CD4-positive, alpha-beta T cell treated with Interleukin-17A for 1 hour (primary cell): ENCODE results near the gene RASL11A.
"Not testable (repeated sequence)": the region's sequence is repeated elsewhere in the genome, so short reads cannot be mapped to it uniquely, and the experiment has no call there.

Source experiments
- DNase-seq: peaks from one replicate; pipeline ENCODE4 v3.0.0-alpha.2; 2020

RASL11A gene

DNA sequence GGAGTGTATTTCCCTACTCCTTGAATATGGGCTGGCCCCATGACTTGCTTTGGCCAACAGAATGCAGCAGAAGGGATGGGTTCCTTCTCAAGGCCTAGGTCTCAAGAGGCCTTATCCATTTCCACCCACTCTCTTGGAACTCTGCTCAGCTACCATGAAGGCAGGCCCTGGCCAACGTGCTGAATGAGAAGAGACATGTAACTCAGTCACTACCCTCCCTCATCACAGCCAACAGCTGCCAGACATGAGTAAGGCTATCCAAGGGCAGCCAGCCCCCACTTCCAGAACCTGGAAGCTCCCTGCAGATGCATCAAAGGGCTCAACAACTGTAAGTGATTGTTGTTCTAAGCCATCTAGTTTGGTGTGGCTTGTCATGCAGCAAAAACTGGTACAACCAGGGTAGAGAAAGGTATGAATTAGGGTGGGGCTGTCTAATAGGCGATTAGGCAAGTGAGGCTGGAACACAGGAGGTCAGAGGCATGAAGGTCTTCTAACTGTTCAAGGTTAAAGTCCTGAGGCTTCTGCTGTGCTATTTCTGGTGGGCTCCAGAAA lies 1.4 kb upstream of the RASL11A start:
- no peak for DNase-seq

DNA sequence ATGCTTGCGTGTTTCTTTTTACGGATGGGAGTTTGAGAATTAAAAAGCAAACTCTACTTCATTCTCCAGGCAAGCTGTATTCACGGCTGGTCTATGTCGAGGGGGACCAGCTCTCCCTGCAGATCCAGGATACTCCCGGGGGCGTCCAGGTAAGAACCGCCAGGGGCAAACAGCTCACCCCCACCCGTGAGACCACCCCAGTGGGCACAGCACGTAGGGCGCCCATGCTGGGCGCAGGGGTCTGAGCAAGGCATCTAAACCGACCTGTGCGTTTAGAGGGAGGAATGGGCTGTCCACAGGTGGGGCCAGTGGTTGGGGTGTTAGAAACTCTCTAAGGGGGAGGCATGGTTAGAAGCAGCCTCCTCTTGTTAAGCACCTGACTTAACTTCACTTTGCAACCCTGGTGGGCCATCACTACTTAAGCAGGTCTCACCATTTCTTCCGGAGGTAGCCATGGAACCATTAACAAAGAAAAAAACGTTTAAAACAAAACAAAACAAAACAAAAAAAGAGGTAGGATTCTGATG lies 1.0 kb downstream of the RASL11A start:
- DNase-seq: no peak

DNA sequence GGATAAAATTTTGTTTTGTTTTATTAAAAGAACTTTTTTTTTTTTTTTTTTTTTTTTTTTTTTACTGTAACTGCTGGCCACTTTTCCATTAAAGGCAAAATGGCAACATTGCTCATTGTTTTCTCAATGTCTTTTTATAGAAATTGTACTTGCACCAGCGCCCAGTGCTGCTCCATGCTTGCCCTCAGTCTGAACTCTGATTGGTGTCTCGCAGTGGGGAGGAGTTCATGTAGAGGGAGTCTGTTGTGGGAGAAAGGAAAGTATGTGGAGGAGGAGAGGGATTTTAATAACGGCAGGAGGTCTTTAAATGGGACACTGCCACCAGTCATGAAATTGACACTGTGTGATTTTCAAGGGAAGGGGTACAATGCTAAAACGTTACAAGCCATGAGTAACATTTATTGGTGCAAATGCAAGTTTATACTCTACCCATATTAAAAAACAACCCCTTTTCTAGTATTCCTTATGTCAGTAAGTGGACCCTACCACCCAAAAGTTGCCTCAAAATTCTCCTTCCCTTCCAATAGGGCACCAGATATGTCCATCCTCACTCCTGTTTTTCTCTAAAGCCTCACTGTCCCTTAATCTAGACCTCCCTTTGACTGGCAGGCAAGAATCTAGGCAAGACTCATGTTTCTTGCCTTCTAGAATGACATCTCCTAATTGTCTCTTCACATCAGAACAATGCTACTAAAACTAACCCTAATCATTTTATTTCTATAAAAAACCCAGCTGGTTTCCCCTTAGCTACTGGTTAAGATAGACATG lies 3.2 kb downstream of the RASL11A start:
- DNase-seq: no peak

DNA sequence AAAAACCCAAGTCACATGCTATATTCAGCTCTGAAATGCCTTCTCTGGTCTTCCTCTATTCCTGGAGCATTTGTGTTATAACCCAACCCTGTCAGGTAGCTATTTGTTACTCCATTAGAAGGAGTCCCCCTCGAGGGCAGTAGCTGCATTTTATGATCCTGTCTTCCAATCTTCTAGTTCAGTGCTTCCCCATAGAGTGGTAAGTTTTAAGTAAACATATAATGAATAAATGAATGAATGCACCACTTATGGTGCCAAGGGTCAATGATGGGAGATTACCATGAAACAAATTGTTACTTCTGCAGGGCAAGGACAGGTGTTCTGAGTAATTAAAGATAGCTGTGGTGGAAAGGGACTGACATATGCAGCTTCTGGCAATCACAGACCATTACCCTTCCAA lies 4.0 kb downstream of the RASL11A start:
- no peak for DNase-seq

DNA sequence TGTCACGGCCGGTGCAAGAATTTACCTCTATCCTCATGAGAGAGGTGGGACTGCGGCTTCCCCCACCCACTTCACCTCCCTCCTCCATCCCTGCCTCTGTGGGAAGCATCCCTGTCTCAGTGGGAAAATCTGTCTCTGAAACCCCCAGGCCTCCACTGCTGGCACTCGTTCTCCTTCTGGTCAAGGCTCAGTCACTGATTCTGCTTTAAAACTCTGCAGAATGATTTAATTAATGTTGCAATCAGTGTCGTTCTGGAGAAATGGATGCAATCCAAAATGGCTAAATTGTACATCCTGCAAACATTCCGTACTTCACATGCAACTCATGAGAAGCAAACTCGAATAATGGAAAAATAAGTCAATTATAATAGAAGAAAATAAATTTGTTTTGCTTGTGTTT lies 5.6 kb downstream of the RASL11A start:
- DNase-seq: no peak

DNA sequence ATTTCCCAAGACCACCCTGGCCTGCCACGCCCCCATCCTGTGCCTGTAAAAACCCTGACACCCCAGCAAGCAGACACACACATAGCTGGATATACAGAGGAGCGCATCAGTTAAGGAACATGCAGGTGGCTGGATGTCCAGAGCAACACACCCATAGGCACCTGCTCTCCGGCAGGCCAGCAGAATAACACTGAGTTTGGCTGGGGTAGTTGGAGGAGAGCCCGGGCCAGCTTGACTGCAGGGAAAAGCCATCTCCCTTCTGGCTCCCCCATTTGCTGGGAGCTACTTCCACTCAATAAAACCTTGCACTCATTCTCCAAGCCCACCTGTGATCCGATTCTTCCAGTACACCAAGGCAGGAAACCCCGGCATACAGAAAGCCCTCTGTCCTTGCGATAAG lies 8.9 kb downstream of the RASL11A start:
- no peak for DNase-seq

DNA sequence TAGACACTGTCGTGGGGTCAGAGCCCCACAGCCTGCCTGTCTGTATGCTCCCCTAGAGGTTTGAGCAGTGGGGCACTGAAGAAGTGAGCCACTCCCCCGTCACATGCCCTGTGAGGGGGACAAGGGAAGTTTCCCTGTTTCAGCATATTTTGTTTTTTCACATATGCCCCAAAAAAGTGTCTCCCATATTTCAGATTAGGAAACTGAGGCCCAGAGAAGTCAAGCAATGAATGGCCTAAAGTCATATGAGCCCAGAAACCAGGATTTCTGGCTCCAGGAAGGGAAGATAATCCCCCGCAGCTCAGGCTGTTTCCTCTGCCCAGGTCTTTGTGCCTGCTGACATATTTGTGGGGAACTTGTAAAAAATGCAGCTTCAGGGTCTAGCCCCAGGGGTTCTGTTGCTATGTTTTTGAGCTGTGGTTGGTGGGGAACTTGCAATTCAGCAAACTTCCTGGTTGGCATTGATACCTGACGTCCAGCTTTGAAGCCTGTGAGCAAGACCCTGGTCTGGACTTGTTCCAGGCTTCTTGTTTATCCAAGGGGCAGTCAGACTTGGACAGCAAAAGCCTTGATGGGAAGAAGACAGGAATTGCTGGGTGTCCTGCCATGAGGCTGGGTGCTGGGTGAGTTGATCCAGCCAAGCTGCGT lies 9.5 kb downstream of the RASL11A start:
- no peak for DNase-seq

DNA sequence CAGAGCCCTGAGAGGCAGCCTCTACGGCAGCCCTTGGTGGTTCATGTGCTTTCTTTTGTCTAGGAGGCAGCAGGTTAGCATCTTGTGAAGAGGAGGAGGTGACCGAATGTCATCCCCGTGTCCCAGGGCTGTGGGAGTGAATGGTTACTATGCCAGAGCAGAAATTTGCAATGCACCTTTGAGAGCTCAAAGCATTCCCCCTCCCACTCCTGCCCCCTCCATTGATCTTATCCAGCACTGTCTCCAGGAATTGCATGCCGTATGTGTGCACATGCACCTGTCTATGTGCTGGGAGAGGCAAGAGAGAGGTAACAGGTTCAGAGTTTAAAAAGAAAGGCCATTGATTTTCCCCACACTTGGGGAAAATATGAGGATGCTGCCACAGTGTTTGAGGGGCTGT lies 10.2 kb downstream of the RASL11A start:
- DNase-seq: no peak

DNA sequence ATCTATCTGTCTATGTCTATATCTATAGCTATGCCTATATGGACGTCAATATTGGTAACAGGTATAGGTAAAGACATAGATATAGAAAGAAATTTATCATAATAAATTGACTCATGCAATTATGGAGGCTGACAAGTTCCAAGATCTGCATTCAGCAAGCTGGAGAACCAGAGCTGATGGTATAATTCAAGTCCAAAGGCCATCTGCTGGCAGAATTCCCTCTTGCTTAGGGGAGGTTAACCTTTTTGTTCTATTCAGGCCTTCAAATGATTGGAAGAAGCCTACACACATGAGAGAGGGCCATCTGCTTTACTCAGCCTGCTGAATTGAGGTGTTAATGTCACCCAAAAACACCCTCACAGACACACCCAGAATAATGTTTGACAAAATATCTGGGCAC lies 10.8 kb downstream of the RASL11A start:
- DNase-seq: no peak

DNA sequence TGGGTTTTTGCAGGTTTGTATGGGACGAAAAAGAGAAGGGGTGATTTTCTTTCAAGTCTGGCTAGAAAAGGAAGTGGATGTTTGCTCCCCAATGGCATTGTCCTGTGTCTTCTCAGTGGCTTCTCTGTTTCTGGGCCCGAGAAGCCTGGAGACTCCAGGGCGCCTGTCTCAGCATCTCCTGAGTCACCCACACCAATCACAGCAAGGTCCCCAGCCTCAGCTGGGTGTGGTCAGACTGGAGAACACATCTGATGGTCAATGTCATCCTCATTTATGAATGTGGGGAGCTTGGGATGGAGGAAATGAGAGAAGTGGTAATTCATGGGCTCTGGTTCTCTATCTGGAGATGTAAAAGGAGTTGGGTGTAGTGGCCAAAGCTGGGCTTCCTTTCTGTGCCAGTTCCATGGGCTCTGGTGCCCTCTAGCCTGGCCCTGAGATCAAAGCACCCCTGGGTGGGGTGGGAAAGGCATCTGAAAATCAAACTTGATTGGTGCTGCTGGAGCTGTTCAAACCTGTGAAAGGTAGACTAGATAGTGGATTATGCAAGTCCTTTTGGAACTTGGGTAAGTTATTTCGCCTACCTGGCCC lies 13.4 kb downstream of the RASL11A start:
- no peak for DNase-seq

DNA sequence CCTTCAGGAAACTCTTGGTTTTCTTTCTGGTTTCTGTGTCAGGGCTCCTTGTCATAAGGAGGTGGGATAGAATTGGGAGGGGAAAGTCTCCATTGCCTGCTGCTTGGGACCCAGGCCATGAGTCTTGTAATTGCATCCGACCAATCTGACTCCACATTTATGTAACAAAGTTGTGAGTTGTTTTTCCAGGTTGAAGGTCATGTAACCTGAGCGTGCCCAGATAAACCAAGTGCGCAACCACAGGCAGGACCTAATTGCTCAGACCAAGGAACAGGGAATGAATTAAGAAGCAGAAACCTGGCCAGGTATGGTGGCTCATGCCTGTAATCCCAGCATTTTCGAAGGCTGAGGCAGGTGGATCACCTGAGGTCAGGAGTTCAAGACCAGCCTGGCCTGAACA lies 17.8 kb downstream of the RASL11A start:
- DNase-seq: no peak

DNA sequence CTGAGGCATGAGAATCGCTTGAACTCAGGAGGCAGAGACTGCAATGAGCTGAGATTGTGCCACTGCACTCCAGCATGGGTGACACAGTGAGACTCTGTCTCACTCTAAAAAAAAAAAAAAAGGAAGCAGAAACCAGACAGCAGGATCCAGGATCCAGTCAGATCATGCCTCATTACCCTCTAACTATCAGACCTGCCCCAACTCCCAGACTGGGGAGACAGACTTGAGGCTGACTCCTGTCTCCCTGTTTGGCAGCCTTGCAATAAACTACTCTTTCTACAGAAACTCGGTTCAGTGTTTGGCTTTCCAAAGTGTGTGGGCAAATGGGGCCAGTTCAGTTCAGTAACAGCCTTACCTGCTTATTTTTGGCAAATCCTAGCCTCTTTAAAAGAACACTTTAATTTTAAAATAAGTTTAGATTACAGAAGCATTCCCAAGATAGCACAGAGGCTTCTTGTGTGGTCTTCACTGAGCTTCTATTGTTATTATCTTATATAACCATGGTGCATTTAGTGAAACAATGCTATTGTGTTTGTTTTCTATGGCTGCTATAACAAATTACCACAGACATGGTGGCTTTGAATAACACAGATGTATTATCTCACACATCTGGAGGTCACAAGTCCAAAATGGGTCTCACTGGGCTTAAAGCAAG lies 18.5 kb downstream of the RASL11A start:
- no peak for DNase-seq

DNA sequence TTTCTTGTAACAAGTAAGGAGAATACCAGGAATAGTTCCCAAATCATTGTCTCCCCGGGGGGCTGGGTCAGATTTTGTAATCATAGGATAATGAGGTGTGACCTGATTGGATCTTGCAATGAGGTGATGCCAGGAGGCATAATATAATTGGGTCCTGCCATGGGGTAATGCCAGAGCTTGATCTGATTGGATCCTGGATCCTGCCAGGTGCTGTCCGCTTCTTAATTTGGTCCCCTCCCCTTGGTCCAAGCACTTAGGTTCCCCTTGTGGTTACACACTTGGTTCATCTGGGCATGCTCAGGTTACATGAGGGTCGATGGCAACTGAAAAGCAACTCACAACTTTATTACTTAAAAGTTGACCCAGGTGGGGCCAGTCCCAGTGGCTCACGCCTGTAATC lies 20.1 kb downstream of the RASL11A start:
- no peak for DNase-seq

DNA sequence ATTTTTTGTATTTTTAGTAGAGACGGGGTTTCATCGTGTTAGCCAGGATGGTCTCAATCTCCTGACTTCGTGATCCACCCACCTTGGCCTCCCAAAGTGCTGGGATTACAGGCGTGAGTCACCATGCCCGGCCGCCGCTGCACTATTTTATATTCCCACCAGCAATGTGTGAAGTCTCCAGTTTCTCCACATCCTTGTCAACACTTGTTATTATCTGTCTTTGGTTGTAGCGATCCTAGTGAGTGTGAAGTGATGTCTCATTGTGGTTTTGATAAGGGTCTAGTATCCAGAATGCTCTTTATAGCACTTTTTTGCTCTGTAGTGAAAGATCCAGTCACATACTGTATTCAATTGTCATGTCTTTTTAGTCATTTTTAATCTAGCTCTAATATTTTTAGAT lies 21.3 kb downstream of the RASL11A start:
- DNase-seq: not testable (repeated sequence)

DNA sequence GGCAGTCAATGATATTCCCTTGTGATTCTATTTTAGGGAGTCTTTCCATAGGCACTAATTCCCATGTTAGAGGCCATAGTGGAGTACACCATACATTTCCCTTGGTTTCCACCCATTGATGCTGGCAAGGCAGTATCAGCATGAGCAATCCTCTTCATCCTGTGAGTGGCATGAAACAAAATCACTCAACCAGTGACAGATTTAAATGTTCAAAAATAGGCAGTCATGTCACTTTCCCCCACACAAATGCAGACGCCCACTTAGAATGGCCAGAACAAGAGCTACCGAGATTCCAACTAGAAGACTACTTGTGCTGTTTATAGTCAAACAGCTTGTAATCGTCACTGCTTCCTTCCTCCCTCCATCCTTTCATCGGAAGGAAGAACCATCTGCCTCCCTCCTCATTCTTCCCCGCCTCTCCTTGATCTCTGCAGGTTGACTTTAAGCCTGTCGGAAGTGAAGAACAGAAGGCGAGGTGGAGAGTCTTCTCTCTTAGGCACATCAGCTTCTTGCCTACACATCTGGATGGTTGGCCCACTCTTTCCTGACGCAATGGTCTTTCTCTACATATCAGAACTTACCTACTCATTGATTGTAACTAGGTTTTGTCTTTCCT lies 22.6 kb downstream of the RASL11A start:
- peak; percentile 11 for DNase-seq

DNA sequence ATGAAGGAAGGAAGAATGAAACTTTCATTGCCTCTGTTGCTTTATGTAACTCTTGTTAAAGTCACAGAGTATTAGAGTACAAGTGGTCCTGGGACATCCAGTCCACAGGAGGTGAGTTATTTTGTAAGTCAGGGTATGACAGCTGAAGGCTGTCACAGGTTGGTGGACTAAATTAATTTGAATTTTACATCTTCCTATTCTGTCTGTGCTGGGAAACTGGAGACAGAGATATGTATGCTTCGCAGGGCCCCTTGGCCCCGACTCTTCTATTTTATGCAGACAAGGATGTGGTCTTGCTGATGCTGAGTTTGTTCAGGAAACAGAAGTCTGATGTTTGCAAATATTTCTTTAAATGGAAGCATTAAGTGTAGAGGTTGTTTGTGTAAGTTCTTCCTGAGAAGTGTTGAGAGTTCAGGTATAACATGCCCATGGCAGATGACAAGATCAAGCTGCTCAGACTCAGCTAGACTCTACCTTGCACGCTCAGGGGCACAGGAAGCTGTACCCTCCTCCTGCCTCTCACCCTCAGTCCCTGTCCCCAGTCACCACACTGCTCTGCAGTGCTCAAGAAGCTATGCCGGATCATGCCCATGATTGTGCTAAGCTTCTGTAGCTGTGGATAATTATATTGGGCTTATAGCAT lies 23.4 kb downstream of the RASL11A start:
- DNase-seq: no peak

DNA sequence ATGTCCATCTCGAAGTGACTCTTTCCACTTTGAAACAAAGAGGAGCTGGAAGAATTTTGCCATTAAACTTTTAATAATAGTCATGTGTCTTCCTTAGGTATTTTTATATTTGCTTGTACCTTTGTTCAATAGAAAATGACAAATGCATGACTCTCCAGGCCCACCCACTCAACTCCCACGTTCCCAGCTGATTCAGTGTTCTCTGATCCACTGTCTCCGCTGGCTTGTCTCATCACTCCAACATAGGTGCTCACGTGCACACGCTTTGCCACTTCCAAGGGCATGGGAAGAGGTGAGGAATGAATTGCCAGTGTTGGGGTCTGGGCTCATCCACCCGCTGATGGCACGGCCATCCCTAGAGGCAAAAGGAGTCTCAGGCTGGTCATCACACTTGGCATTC lies 24.5 kb downstream of the RASL11A start:
- no peak for DNase-seq

DNA sequence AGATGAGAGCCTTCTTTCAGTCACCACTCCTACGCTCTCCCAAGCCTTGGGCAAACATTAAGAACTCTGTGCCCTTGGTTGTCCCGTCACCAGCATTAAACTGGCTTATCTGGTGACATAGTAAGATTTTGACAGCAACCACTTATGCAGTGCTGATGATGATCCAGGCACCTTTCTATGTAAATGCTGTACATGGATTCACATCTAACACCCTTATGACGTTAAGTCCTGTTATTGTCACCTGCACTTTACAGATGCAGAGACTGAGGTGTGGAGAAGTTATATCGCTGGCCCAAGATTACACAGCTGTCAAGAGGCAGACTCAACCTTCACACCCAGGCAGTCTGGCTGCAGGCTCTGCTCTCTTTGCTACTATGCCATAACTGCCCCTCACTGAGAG lies 25.0 kb downstream of the RASL11A start:
- DNase-seq: no peak

DNA sequence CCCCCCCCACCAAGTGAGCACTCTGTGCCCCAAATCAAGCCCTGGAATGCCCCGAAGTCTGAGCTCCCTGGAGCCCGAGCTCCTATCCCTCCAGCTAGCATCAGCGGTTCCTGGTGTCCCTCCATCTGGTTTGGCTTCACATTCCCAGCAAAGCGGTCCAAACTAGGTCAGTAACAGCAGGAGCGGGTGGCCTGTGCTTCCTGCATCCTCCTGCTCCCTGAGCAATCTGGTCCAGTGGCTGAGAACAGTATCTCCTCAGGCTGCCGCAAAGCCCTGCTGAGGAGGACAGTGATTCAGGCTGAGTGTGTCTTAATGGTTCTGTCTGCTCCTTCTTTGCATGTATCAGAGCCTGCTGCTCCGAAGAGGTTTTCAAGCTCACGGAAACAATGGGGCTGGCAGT lies 25.9 kb downstream of the RASL11A start:
- DNase-seq: no peak

DNA sequence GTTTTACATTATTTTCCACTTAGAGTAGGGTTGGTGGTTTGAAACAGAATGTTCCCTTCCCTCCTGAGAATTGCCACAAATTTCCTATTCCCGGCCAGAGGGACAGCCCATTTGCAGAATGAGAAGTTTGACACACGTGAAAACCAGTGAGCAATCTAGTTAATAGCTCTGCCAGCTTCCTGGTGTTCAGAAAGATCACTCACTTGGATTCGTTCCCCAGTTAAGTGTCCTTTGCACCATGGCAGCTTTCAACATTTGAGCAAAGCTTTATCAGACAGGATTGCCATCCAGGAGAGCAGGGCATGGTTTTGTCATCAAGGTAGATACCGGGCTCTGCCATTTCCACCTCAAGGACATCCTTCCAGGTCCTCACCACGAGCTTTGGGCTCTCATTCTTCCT lies 28.2 kb downstream of the RASL11A start:
- no peak for DNase-seq

DNA sequence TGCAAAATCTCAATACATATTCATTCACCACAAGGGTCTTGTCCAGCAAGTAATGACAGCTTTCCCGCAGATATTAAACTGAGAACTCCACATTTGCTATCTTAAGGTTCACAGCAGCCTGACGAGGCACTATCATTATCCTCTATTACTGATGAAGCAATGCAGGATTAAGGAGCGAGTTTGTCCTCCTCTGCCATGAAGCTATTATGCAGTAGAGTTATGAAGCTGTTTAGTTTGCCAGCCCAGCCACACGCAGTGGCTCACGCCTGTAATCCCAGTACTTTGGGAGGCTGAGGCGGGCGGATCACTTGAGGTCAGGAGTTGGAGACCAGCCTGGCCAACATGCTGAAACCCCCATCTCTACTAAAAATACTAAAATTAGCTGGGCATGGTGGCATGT lies 29.8 kb downstream of the RASL11A start:
- DNase-seq: not testable (repeated sequence)

DNA sequence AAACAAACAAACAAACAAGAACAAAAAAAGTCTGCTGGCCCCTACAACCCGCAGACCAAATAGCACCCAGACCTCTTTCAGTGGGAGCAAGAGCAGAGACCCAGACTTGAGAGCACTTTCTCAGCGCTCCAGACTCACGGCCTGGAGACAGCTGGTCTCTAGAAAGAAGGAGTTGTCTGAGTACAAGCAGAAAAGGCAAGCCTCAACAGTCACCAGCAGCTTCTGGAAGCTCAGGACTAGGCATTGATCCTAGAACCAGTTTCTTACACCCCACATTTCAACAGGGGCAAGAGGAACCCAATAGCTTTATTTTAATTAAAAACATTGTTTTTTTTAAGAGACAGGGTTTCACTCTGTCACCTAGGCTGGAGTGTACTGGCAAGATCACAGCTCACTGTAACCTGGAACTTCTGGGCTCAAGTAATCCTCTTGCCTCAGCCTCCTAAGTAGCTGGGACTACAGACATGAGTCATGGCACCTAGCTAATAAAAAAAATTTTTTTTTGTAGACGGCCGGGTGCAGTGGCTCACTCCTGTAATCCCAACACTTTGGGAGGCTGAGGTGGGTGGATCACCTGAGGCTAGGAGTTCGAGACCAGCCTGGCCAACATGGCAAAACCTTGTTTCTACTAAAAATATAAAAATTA lies 30.4 kb downstream of the RASL11A start:
- DNase-seq: no peak
